PFSK-1 (cell line): ENCODE results near the gene UHMK1.

Source experiments
- POLR2AphosphoS5 ChIP-seq: IDR thresholded peaks from 2 replicates; pipeline ENCODE4 v1.6.1; 2012; ENCODE audit warnings: low read depth, mild to moderate bottlenecking, control low read depth, low read length, moderate library complexity
- REST ChIP-seq, 2 experiments: IDR thresholded peaks; 2 replicates each; pipeline versions ENCODE4 v1.6.1 to v1.8.0; 2011 to 2012; ENCODE audit warnings: low read depth in 2 of 2, low read length in 2 of 2, control low read depth in 1 of 2, inconsistent platforms in 1 of 2, mild to moderate bottlenecking in 1 of 2, moderate library complexity in 1 of 2; ENCODE audit not compliant: insufficient read depth in 1 of 2

- TF ChIP-seq REST (IDR thresholded peaks at IDR 0.05; ENCODE audit: insufficient read depth in 1 of 2, low read depth in 2 of 2, low read length in 2 of 2) = no peak
- no peak for TF ChIP-seq POLR2AphosphoS5
These were observed 50.6 kb downstream of the UHMK1 start for GRCh38 chr1:162548170-162548569.
